SH-SY5Y (cell line): Measurements from ENCODE around the gene NR1H4.

ENCODE experiments used
- GATA2 ChIP-seq: IDR thresholded peaks from 2 replicates; pipeline ENCODE4 v1.6.1; 2011; ENCODE audit warnings: mild to moderate bottlenecking, low read depth, low read length
- GATA3 ChIP-seq: IDR thresholded peaks from 2 replicates; pipeline ENCODE4 v1.6.1; 2011; ENCODE audit warnings: low read depth, mild to moderate bottlenecking, low read length, moderate library complexity

DNA sequence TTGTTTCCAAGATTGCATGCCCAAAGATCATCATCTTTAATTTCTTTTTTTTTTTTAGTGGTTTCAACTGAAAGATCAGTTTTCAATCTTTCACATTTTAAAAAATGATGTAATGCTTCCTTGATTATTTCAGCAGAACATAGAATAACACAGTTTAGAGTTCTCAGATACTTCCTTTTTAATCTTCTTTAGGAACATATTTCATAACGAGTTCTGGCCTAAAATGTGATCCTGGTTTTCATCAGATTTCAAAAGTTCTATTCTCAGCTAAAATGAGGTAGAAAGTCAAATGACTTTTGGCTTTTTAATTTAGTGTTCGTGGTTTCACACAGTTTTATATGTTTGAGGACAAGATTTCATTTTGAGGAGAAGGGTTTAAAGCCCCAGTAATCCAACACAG is 40.0 kb upstream of the NR1H4 start:
- no peak for TF ChIP-seq GATA3
- no peak for TF ChIP-seq GATA2
